Activated naive CD4-positive, alpha-beta T cell treated with anti-CD3 and anti-CD28 coated beads, Interleukin-2, amount 50 U/mL, for 72 hours (primary cell): ENCODE results near the gene ANO7. TPM values are rescaled to one million over a fixed set of nuclear protein-coding genes. Genes with fewer than 3 reads are reported as not detected.

Source experiments
- ATAC-seq, 2 donors: fragments of 150-1000 bp; cut with Tn5 transposase; 2 replicates each; pipeline ENCODE4 v1.10.0; 2021; ENCODE audit warnings: mild to moderate bottlenecking in 2 of 2, moderate library complexity in 2 of 2
- DNase-seq, 2 donors: peaks; one replicate each; pipeline ENCODE4 v3.0.0; 2021 to 2022; ENCODE audit warnings: low spot score in 2 of 2
- H3K27ac Mint-ChIP-seq, 2 donors: one replicate each; pipeline ENCODE4 v1.8.0; 2022; ENCODE audit warnings: mild to moderate bottlenecking in 2 of 2, mixed read lengths in 2 of 2
- H3K36me3 Mint-ChIP-seq, 2 donors: one replicate each; pipeline ENCODE4 v1.8.0; 2022; ENCODE audit warnings: mixed read lengths in 2 of 2
- H3K9me3 Mint-ChIP-seq, 2 donors: one replicate each; pipeline ENCODE4 v1.8.0; 2022; ENCODE audit warnings: mixed read lengths in 2 of 2
- total RNA-seq, 2 donors: library from RNA; stranded (reverse); gene quantifications; one replicate each; pipeline ENCODE4 v1.2.3, GENCODE V29; 2022

ANO7 gene
- total RNA-seq, 2 donors from 2014 or later: 0.27 to 5.3 TPM

DNA sequence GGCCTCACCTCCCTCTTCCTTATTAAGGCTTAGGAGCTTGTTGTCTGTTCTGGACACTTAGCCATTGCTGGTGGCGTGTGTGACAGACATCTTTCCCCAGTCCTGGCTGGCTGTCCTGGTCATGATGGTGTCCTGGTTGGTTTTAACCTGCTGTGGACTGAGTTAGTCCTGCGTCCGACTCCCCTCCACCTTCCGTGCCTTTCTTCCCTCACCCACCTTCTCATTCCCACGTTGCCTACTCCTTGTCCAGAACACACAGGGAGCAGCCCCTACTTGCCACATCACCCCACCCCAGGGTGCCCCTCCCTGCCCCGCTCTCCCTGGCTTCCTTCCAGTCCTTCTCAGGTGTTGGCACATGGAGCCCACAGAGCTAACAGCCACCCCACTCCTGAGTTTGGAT lies 9.5 kb downstream of the ANO7 start:
- H3K36me3 Mint-ChIP-seq: no peaks in the 10 kb centered on the region
- H3K9me3 Mint-ChIP-seq: no peaks in the 10 kb centered on the region
- ATAC-seq (no peak), DNase-seq (no peak)
- H3K27ac Mint-ChIP-seq: no peak overlapping the region

DNA sequence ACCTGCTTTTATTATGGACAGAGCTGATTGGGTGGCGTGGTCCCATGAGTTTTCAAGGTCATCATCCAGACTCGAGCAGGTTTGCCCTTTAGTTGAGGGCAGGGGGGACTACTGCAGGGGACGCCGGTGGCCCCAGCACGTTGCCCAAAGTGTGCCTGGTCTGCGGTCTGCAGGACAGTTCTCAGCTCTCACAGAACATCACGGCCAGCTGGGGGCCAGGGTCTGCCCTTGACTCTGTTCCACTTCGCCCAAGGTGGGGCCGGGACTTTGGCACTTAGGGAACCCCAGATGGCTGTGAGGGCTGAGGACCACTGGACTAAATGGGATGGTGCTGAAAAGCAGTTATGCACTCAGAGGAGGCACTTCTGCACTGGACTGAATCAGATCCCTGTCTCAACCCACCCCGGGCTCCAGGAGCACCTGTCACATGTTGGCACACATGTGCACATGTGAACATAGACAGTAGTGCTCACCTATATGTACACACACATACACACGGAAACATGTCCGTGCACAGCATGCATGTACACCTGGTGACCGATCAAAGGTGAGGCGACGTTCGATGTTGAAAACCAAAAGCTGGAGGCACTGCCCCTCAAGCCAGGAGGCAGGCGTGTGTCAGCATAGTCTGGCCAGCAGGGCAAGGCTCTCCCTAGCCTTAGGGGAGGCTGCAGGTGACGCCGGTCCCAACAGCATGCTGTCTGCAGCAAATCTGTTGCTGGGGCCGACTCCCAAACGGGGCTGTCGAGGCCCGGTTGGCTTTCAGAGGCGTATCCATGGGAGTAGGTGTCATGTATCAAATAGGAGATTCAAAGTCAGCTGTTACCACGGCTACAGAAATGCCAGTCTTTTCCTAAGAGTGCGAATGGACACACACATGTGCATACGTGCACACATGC lies 10.2 kb downstream of the ANO7 start:
- Mint-ChIP-seq H3K9me3 (no peaks in the 10 kb centered on the region), H3K27ac (no peak overlapping the region), H3K36me3 (no peaks in the 10 kb centered on the region)
- DNase-seq (no peak), ATAC-seq (no peak)

DNA sequence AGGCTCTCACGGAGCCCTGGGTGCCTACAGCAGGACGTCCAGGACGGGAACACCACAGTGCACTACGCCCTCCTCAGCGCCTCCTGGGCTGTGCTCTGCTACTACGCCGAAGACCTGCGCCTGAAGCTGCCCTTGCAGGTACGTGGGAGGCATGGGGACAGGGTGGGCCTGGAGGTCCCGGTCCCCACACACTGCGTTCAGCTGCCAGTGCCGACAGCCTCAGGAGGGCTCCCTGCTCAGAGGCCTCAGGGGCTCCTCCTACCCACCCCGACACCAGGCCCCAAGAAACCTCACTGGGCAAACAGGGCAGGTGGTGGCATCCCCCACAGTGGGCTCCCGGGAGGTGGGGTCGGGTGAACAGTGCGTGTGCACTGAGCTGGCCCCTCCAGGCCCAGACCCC lies 10.8 kb downstream of the ANO7 start:
- H3K9me3 Mint-ChIP-seq: no peaks in the 10 kb centered on the region
- no peak for DNase-seq
- ATAC-seq: no peak
- no peak overlapping the region for H3K27ac Mint-ChIP-seq
- H3K36me3 Mint-ChIP-seq: no peaks in the 10 kb centered on the region

DNA sequence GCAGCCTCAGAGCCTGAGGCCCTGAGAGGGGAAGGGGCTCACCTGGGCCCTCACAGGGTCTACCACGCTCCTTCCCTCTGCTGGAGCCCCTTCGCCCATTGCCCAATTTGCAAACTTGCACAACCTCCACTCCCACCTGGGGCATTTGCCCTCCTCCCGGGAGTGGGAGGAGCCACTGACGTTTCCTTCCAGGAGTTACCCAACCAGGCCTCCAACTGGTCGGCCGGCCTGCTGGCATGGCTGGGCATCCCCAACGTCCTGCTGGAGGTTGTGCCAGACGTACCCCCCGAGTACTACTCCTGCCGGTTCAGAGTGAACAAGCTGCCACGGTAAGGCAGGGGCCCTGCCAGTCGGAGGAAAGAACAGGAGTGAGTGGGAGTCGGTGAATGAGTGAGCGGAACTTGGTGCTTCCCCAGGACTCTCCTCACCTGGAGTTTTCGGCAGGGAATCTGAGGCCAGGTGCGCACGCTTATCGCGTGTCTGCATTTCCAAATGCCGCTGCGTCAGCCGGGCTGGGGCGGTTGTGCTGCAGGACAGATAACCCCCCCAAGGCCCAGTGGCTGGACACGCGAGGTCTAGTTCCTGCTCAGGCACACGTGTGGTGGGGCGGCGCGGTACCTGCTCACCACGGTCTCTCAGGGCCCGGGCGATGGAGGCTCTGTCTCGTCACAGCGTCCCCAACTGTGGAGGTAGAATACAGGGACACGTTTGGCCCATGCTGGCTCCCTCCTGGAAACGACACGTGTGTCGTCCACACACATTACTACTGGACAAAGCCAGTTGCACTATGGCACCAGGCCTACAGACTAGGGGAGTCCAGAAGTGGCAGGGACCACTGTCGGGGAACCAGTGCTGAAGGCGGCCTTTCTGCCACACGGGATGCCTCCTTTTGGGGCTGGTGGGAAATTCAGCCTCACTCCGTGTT lies 11.7 kb downstream of the ANO7 start:
- Mint-ChIP-seq H3K9me3 (no peaks in the 10 kb centered on the region), H3K27ac (no peak overlapping the region), H3K36me3 (no peaks in the 10 kb centered on the region)
- no peak for ATAC-seq
- no peak for DNase-seq

DNA sequence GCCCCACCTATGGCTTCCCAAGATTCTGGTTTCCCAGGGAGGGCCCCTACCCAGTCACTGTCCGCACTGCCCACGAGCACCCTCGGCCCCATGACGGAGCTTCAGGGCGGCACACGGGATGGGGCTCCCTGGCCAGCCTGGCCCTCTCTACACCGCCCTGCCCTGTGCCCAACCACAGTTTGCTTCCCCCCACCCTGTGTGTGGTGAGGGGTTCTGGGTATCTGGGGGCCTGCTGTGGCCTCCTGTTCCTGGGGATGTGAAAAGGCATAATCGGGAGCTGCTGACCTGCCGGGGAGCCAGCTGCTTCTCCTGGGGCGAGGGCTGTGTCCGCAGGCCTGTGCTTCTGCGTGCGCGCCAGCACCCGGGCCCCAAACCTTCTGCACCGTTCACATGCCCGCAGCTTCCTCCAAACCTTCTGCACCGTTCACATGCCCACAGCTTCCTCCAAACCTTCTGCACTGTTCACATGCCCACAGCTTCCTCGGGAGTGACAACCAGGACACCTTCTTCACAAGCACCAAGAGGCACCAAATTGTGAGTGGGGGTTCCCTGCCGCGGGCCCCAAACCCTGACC lies 12.4 kb downstream of the ANO7 start:
- DNase-seq (no peak), ATAC-seq (no peak)
- Mint-ChIP-seq H3K9me3 (no peaks in the 10 kb centered on the region), H3K27ac (no peak overlapping the region), H3K36me3 (no peaks in the 10 kb centered on the region)

DNA sequence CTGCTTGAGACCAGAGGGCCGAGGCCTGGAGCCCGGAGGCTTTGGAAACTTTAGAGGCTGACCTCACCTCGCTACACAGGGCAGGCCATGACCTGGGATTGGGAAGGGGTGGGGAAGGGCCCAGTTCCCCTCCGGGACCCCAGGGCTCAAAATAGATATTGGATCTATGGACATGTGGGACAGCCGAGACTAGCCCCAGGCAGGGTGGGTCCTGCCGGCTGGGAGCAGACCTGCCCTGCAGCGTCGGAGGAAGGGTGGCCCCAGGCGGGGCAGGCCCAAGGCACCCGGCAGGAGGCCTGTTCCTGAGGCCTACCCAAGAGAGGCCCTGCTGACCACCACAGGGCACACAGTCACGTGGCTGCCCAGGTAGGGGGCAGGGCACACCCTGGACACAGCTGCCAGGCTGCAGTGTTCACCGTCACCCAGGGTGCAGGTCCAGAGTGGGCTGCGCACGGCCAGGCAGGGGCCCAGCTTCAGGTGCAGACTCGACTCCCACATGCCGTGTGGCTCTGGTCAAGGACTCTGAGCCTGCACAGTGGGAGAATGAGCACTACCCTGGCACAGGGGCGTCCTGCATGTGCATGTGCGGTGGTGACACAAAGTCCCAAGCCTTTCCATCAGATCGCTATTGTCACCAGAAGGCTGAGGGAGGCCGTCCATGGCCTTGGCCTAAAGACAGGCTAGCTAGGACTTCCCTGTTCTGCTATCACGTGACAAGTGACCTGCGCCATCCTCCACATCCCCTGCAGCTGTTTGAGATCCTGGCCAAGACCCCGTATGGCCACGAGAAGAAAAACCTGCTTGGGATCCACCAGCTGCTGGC lies 13.2 kb downstream of the ANO7 start:
- H3K9me3 Mint-ChIP-seq: no peaks in the 10 kb centered on the region
- no peak overlapping the region for H3K27ac Mint-ChIP-seq
- no peak for DNase-seq
- no peaks in the 10 kb centered on the region for H3K36me3 Mint-ChIP-seq
- ATAC-seq: no peak

DNA sequence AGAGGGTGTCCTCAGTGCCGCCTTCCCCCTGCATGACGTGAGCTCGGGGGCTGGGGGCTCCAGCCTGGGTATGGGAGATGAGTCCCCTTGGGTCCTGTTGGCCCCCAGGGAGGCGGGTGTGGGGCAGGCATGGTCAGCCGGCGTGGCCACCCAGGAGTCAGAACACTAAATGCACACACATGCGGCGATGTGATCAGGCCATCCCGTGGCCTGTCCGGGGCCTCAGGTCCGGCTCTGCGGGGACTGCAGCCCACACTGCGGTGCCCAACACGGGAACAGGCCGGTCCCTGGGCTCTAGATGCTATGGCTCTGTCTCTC lies 13.8 kb downstream of the ANO7 start:
- ATAC-seq (no peak), DNase-seq (no peak)
- H3K36me3 Mint-ChIP-seq: no peaks in the 10 kb centered on the region
- no peak overlapping the region for H3K27ac Mint-ChIP-seq
- H3K9me3 Mint-ChIP-seq: no peaks in the 10 kb centered on the region

DNA sequence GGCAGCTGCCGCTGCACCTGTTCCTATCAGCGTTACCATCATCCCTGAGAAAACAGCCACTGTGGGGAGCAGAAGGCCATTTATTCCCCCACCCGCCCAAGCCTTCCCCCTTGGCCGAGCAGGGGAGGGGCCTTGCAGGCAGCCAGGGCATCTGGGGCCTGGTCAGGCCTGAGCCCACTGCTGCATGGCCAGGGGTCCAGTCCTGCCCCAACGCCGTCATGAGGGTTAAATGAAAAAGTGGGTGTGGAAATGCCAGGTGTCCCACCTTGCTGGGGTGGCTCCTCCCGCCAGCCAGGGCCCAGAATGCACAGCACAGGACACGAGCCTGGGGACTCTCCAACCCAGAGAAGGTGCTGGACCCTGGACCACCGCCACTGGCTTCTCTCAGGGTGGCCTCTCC lies 14.2 kb downstream of the ANO7 start:
- Mint-ChIP-seq H3K27ac (no peak overlapping the region), H3K9me3 (no peaks in the 10 kb centered on the region), H3K36me3 (no peaks in the 10 kb centered on the region)
- DNase-seq (no peak), ATAC-seq (no peak)

DNA sequence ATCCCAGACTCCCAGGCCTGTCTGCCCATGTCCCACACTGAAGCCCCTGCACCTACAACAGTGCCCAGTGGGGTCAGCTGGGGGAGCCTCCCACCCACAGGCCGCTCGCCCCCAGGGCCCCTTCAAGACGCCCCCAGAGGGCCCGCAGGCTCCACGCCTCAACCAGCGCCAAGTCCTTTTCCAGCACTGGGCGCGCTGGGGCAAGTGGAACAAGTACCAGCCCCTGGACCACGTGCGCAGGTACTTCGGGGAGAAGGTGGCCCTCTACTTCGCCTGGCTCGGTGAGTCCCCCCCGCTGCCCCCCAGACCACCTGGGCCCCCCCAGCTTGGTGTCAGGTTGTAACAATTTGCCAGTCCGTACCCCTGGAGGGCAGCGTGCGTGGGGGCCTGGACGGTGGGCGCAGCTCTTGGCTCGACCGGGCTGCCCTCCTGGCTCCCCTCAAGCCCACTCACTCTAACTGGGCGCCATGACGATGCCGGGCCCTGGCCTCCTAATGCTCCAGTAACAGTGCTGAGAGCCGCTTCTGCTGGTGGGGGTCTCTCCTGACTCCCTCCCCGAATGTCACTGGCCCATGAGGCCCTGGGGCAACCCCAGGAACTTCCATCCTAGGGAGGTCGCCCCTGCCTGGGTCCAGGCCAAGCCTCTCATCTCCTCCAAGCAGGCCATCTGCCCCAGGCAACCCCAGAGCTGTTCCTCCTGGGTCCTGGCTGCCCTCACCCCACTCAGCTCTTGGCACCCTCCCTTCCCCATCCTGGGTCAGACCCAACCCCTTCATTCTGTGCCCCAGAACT lies 14.9 kb downstream of the ANO7 start:
- no peaks in the 10 kb centered on the region for H3K9me3 Mint-ChIP-seq
- H3K27ac Mint-ChIP-seq: no peak overlapping the region
- no peak for DNase-seq
- no peak for ATAC-seq
- no peaks in the 10 kb centered on the region for H3K36me3 Mint-ChIP-seq

DNA sequence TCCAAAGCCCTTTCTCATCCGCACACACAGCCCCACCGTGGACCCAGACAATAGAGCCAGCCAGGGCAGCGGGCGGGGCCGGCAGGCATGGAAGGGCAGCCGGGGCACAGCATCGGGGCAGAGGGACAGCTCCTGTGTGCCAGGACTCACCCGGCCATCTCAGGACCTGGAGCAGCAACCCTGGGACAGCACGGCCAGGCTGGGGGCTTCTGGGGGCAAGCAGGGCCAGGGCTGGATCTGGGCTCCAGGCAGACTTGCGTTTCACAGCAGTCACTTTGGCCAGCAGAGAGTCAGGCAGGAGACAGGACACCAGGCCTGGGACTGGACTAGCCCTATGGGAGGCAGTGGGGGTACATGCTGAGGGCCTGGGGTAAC lies 15.5 kb downstream of the ANO7 start:
- Mint-ChIP-seq H3K9me3 (no peaks in the 10 kb centered on the region), H3K36me3 (no peaks in the 10 kb centered on the region), H3K27ac (peak overlapping the region in 1 of 2 donors; percentile 36)
- DNase-seq (no peak), ATAC-seq (no peak)

DNA sequence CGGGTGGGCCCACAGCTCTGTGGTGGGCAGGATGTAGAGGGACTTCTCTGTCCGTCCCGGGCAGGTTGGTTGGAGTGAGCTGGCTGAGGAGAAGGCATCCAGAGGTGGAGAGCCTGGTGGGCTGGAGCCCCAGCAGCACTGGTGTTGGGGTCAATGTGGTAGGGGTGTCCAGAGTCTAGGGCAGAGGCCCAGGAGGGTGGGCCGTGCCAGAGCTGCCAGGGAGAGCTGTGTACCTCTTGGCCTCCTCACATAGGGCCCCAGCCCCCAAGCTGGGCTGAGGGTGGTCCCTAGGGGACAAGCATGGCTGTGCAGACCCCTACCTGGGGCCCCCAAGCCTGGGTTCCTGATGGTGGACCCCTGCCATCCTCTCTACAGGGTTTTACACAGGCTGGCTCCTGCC lies 16.0 kb downstream of the ANO7 start:
- Mint-ChIP-seq H3K27ac (peak overlapping the region in 1 of 2 donors; percentile 36), H3K9me3 (no peaks in the 10 kb centered on the region), H3K36me3 (no peaks in the 10 kb centered on the region)
- ATAC-seq (no peak), DNase-seq (no peak)

DNA sequence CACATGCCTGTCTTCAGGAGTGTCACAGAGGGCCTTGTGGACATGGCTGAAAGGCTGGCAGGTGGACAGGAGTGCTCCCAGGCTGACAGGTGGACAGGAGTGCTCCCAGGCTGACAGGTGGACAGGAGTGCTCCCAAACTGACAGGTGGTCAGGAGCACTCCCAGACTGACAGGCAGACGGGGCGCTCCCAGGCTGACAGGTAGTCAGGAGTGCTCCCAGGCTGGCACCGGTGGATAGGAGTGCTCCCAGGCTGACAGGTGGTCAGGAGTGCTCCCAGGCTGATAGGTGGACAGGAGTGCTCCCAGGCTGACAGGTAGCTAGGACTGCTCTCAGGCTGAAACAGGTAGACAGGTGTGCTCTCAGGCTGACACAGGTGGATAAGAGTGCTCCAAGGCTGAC lies 16.6 kb downstream of the ANO7 start:
- peak overlapping the region in 1 of 2 donors; percentile 36 for H3K27ac Mint-ChIP-seq
- DNase-seq: no peak

DNA sequence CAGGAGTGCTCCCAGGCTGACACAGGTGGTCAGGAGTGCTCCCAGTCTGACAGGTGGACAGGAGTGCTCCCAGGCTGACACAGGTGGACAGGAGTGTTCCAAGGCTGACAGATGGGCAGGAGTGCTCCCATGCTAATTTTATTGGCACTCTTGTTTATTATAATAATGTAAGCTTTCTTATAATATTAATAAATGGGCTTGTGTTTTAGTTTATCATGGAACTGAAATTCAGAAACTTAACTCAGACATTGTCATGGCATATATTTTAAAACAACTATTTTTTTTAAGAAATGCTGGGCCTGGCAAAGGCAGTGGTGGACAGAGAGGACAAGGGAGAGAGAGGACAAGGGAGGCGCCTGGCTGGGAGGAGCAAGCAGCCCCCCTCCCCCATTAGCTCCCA lies 18.7 kb downstream of the ANO7 start:
- ATAC-seq (no peak), DNase-seq (no peak)
- H3K27ac Mint-ChIP-seq: no peak overlapping the region
- H3K9me3 Mint-ChIP-seq: no peaks in the 10 kb centered on the region
- H3K36me3 Mint-ChIP-seq: no peaks in the 10 kb centered on the region

More for the DNA sequence above, 16.6 kb downstream of the ANO7 start:
- H3K9me3 Mint-ChIP-seq: no peaks in the 10 kb centered on the region
- ATAC-seq: no peak
- no peaks in the 10 kb centered on the region for H3K36me3 Mint-ChIP-seq

DNA sequence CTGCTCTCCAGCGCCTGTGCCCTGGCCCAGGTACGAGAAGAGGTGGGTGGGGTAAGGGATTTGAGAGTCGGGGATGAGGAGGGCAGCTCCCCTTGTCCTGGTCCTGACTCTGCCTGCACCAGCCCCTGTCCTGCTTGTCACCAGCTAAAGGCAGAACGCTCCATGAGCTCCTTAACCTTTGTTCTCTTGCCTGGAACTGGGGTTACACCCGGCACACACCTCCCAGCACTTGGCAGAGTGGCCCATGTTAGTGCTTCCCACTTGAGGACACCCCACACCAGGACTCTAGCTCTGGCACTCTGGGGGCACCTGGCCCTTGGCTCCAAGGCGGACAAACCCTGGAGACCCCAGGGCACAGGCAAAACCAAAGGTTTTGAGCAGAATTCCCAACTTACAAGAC lies 19.2 kb downstream of the ANO7 start:
- no peaks in the 10 kb centered on the region for H3K36me3 Mint-ChIP-seq
- H3K27ac Mint-ChIP-seq: no peak overlapping the region
- H3K9me3 Mint-ChIP-seq: no peaks in the 10 kb centered on the region
- DNase-seq: no peak
- ATAC-seq: no peak

DNA sequence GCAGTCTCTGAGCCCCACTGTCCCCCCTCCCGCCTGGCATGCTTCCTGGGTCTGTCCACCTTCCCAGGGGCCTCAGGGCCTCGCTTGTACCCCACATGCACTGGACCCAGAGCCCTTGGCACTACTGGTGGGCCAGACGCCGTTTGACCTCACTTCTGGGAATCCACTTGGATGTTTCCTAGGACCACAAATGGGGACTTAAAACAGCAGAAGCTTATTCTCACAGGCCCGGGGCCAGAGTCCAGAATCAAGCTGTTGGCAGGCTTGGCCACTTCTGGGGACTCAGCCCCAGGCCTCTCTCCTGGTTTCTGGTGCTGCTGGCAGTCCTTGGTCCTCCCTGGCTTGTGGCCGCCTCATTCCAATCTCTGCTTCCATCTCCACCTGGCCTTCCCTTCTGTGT lies 19.6 kb downstream of the ANO7 start:
- no peak for ATAC-seq
- no peaks in the 10 kb centered on the region for H3K36me3 Mint-ChIP-seq
- no peak for DNase-seq
- H3K9me3 Mint-ChIP-seq: no peaks in the 10 kb centered on the region
- peak overlapping the region in 1 of 2 donors; percentile 7 for H3K27ac Mint-ChIP-seq

DNA sequence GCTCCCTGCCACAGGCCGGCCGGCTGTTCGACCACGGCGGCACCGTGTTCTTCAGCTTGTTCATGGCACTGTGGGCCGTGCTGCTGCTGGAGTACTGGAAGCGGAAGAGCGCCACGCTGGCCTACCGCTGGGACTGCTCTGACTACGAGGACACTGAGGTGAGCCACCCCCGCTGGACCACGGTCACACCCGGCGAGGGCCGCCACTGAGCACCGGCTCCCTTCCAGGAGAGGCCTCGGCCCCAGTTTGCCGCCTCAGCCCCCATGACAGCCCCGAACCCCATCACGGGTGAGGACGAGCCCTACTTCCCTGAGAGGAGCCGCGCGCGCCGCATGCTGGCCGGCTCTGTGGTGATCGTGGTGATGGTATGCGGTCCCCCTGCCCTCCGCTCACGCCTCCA lies 20.8 kb downstream of the ANO7 start:
- no peak for DNase-seq
- no peaks in the 10 kb centered on the region for H3K36me3 Mint-ChIP-seq
- no peaks in the 10 kb centered on the region for H3K9me3 Mint-ChIP-seq

More for the DNA sequence above, 20.8 kb downstream of the ANO7 start:
- ATAC-seq: no peak
- no peak overlapping the region for H3K27ac Mint-ChIP-seq
